ENCODE measurements around the gene DCAF6.

The DCAF6 gene

DNA sequence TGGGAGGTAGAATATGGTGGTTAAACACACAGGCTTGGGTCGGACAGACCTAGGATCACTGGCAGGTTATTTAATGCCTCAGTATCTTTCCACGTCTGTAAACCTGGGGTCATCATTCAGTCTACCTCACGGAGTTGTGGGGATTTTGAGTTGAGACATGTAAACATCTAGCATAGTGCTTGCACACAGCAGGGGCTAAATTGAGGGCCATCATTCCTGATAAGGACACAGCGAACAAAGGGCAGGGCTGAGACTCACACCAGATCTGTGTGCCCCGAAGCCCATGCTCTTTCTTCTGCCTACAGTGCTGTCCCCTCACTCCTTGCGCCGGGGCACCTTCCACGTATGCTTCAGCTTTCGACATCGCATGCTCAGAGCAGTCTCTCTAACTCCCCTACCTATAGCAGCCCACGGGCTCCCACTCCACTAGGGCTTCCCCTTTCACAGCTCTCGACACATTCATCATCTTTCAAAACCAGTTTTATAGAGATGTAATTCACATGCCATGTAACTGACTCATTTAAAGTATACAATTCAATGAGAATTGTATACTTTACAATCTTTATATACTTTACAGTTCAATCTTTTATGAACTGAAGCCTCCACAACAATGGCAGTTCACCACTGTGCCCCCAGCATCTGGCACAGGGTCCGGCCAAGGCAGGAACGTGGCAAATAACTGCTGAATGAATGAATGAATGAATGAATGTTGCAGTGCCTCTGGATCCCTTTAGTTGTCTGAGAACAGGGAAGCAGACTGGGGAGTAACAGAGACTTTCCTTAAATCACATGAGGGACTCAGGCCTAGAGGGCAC, 152.2 kb downstream of the DCAF6 start:
- no peak overlapping the region for H3K4me3 ChIP-seq (ENCODE audit: low read depth, low read length)
- TF ChIP-seq, protein P1, sequence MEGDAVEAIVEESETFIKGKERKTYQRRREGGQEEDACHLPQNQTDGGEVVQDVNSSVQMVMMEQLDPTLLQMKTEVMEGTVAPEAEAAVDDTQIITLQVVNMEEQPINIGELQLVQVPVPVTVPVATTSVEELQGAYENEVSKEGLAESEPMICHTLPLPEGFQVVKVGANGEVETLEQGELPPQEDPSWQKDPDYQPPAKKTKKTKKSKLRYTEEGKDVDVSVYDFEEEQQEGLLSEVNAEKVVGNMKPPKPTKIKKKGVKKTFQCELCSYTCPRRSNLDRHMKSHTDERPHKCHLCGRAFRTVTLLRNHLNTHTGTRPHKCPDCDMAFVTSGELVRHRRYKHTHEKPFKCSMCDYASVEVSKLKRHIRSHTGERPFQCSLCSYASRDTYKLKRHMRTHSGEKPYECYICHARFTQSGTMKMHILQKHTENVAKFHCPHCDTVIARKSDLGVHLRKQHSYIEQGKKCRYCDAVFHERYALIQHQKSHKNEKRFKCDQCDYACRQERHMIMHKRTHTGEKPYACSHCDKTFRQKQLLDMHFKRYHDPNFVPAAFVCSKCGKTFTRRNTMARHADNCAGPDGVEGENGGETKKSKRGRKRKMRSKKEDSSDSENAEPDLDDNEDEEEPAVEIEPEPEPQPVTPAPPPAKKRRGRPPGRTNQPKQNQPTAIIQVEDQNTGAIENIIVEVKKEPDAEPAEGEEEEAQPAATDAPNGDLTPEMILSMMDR (IDR thresholded peaks at IDR 0.05; ENCODE audit: low read depth, low read length): no peak

- TF ChIP-seq, protein P1 (IDR thresholded peaks at IDR 0.05; ENCODE audit: low read depth, low read length): no peak
- no peak overlapping the region for H3K4me3 ChIP-seq (ENCODE audit: low read depth, low read length)
Observed at GRCh38 chr1:168089326-168089978, 153.0 kb downstream of the DCAF6 start.

DNA sequence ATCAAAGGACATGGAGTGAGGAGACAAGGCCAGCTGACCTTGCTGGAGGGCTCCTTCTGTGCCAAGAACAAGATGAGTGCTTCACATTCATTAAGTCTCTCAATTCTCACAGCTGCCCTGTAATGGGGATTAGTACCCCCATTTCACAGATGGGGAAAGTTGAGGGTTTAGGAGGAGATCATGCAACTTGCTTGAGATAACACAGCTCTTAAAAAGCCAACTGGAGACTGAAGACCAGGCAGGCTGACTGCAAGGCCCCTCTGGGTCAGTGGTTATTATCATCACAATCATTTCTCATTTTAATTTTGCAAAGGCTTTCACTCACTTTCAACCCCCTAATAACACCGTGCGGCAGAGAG, 153.5 kb downstream of the DCAF6 start:
- TF ChIP-seq, protein P1 (IDR thresholded peaks at IDR 0.05; ENCODE audit: low read depth, low read length): no peak

DNA sequence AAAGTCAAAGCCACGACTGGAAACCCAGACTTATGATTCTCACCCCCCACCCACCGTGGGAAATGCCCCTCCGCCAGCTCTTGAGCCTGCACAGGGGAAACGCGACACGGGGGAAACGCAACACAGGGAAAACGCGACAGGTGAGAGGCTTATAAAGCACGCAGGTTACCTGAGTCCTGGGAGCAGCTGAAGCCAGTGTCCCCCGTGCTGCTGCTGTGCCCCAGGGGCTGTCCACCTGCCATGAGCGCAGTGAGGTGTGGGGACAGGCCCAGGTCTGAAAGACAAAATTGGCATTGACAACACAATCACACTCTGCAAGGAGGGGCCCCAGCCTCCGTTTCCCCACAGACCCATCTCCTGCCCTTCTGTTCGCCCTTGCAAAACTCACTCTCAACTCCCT, 153.9 kb downstream of the DCAF6 start:
- TF ChIP-seq, protein P1 (IDR thresholded peaks at IDR 0.05; ENCODE audit: low read depth, low read length): no peak
- H3K4me3 ChIP-seq (ENCODE audit: low read depth, low read length): no peak overlapping the region

More for the DNA sequence above, 153.5 kb downstream of the DCAF6 start:
- H3K4me3 ChIP-seq (ENCODE audit: low read depth, low read length): no peak overlapping the region

DNA sequence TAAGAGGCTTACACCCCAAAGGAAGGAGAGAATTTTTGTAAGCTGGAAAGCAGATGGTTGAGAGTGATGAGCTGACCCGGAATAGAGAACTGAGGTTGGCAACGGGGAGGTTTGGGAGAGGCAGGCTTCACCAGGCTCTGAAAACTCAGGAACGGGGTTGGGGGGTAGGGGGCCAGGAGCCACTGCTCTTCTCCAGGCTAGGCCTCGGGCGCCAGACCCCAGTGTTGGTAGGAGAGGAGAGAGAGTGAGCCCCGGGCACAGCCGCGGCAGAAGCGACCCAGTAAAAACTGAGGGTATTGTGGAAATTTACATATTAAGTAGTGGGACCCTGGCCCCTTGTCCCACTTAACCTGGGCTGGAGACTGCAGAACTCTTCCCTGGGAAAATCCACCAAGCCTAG, 154.6 kb downstream of the DCAF6 start:
- TF ChIP-seq, protein P1 (IDR thresholded peaks at IDR 0.05; ENCODE audit: low read depth, low read length): no peak
- H3K4me3 ChIP-seq (ENCODE audit: low read depth, low read length): no peak overlapping the region

DNA sequence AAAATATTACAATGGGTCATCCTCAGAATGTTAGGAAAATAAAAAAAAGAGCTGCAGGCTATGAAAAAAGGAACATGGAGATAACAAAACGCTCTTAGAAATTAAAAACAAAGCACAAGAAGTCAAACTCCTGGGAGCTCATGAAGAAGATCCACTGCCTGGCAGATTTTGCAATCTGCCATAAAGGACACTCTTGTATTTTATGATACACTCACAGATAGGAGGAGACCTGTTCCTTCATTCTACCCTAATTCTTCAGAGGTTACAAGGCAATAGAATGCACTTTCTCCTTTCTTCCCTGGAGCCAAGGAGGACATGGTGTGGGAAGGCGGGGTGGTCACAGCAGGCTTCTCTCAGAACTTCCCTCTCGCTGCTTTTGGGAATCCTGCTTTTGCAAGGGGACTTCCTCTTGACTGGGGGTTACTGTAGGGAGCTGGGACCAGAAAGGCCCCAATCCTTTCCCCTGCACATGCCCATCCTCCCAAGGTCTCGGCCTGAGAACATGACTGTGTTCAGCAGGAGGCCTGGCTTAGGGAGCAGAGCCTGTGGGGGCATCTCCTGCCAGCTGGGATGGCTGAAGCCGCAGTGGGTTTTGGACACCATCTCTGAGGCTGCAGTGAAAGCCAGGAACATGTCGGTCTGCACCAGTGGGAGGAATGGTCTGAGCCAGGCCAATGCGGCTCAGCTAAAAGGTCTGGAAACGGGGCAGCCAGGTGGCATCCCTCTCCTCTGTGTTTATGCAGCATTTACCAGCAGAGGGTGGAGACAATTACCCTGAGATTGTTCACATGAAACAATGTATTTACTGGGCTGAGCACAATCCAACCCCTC, 155.5 kb downstream of the DCAF6 start:
- H3K4me3 ChIP-seq (ENCODE audit: low read depth, low read length): no peak overlapping the region
- TF ChIP-seq, protein P1 (IDR thresholded peaks at IDR 0.05; ENCODE audit: low read depth, low read length): no peak

All from WI38 (cell line).